OCI-LY7 (cell line): ENCODE data around the gene KCND3. TPM values are rescaled to one million over a fixed set of nuclear protein-coding genes. Genes with fewer than 3 reads are reported as not detected.
A peak's percentile ranks its signal among the peaks of the same experiment; 100 is the strongest.

Experiments
- BruUV-seq: library from RNA; stranded (reverse); fragments of 400-500 nt; replicated peaks from 2 replicates; lab custom pipeline; 2021; lab: Mats Ljungman, UMichigan
- CTCF ChIA-PET: fragments of 300-600 bp; sonication (Branson Sonifier 250); formaldehyde crosslinking; loops from one replicate; lab custom pipeline; 2022; ENCODE audit warnings: antibody characterized with exemption; ENCODE audit not compliant: unreplicated experiment; lab: Charles Lee
- POLR2A ChIA-PET: fragments of 300-600 bp; sonication (Branson Sonifier 250); formaldehyde crosslinking; loops from one replicate; lab custom pipeline; 2022; ENCODE audit warnings: antibody characterized with exemption; lab: Charles Lee
- DNase-seq: peaks from one replicate; pipeline ENCODE4 v3.0.0-alpha.2; 2015; ENCODE audit warnings: low spot score
- H2AFZ ChIP-seq: fragments of 200-600 bp; sonication (generic), shearing (Covaris generic); 2 replicates; pipeline ENCODE4 v1.6.1; 2014; ENCODE audit warnings: mild to moderate bottlenecking, antibody characterized with exemption, low read length, moderate library complexity
- H3K27ac ChIP-seq: fragments of 200-600 bp; sonication (generic); 2 replicates; pipeline ENCODE4 v1.5.1; 2014; ENCODE audit warnings: mixed run types, low read depth, mild to moderate bottlenecking, moderate library complexity, low read length, inconsistent platforms; ENCODE audit not compliant: poor library complexity, severe bottlenecking
- H3K36me3 ChIP-seq: fragments of 200-600 bp; sonication (generic); 2 replicates; pipeline ENCODE4 v1.6.1; 2014; ENCODE audit warnings: mild to moderate bottlenecking, antibody characterized with exemption, low read length, moderate library complexity, mixed read lengths; ENCODE audit not compliant: insufficient read depth
- H3K4me1 ChIP-seq: fragments of 200-600 bp; sonication (generic); 2 replicates; pipeline ENCODE4 v1.5.1; 2014; ENCODE audit warnings: mild to moderate bottlenecking, low read length; ENCODE audit not compliant: insufficient read depth, poor library complexity, severe bottlenecking
- H3K4me2 ChIP-seq: fragments of 200-600 bp; sonication (generic); 2 replicates; pipeline ENCODE4 v1.6.1; 2014; ENCODE audit warnings: mild to moderate bottlenecking, low read length
- H3K4me3 ChIP-seq: fragments of 200-600 bp; sonication (generic); 2 replicates; pipeline ENCODE4 v1.5.1; 2014; ENCODE audit warnings: mild to moderate bottlenecking, low read depth, low read length; ENCODE audit not compliant: poor library complexity, severe bottlenecking
- H3K79me2 ChIP-seq: fragments of 200-600 bp; sonication (generic); 2 replicates; pipeline ENCODE4 v1.6.1; 2016; ENCODE audit warnings: low read depth, mild to moderate bottlenecking, low read length, moderate library complexity, mixed read lengths; ENCODE audit not compliant: insufficient read depth
- H3K9me2 ChIP-seq: fragments of 200-600 bp; sonication (generic); 2 replicates; pipeline ENCODE4 v1.6.1; 2016; ENCODE audit warnings: mild to moderate bottlenecking, low read length, mixed read lengths; ENCODE audit not compliant: insufficient read depth
- H3K9me3 ChIP-seq: fragments of 200-600 bp; sonication (generic); 2 replicates; pipeline ENCODE4 v1.6.1; 2014; ENCODE audit warnings: mild to moderate bottlenecking, mixed run types, low read length, mixed read lengths
- H4K20me1 ChIP-seq: fragments of 200-600 bp; sonication (generic); 2 replicates; pipeline ENCODE4 v1.6.1; 2014; ENCODE audit warnings: mild to moderate bottlenecking, antibody characterized with exemption, low read length, moderate library complexity, mixed read lengths; ENCODE audit not compliant: insufficient read depth
- EZH2phosphoT487 ChIP-seq: fragments of 200-600 bp; sonication (generic); IDR thresholded peaks from 2 replicates; pipeline ENCODE4 v1.6.1; 2018; ENCODE audit warnings: low read depth, borderline replicate concordance, mild to moderate bottlenecking, mixed run types, antibody characterized with exemption, low read length, moderate library complexity, mixed read lengths
- intact Hi-C: fragments of 100-400 bp; cut with micrococcal nuclease; formaldehyde crosslinking; loops from one replicate; pipeline ENCODE4 v1.10.0; 2022; ENCODE audit not compliant: unreplicated experiment
- total RNA-seq, 2 experiments: library from RNA; depleted of rRNA in 1 of 2; stranded (reverse); fragments of >200 nt in 1 of 2; shearing (Covaris generic) in 1 of 2; gene quantifications; 2 replicates each; pipeline ENCODE4 v1.2.3, GENCODE V29; 2014 to 2022
- TF ChIP-seq, protein P1 (sequence below): fragments of 200-600 bp; sonication (generic); conservative IDR thresholded peaks from 2 replicates; pipeline ENCODE4 v1.5.1; 2014; ENCODE audit warnings: mild to moderate bottlenecking, antibody characterized with exemption, low read length, moderate library complexity, mixed read lengths

Gene KCND3
- total RNA-seq, 2 experiments from 2014 or later, result not detected

DNA sequence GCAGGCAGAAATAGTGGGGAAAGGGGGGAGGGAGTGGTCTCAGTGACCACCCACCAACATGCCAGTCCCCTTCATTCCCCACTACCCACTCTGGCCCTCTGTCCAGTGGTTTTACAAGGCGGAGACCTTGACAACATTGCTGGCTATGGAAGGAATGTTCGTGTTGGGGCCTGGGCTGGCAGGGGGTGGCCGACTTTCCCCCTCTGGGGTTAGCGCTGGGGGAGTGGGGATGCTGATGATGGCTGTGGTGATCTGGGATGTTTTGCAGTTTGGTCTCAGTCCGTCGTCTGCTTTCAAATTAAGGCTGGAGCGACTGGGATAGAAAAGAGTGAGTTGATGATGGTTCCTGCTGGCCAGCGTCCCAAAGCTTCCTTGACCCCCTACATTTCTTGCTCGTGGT, 213.5 kb downstream of the KCND3 start:
- Histone ChIP-seq H2AFZ (no peak overlapping the region), H3K4me2 (no peak overlapping the region), H4K20me1 (no peaks in the 10 kb centered on the region), H3K9me3 (no peaks in the 10 kb centered on the region), H3K36me3 (peaks cover 2% of the 10 kb centered on the region; the same call in 1 of the 2 replicates), H3K9me2 (no peaks in the 10 kb centered on the region), H3K4me3 (no peak overlapping the region), H3K79me2 (no peaks in the 10 kb centered on the region; the same call in 1 of the 2 replicates), H3K4me1 (no peaks in the 10 kb centered on the region), H3K27ac (no peak overlapping the region)
- intact Hi-C loops, result no loop called here
- ChIA-PET CTCF (no interaction called here), POLR2A (no interaction called here)
- no peak for TF ChIP-seq EZH2phosphoT487
- TF ChIP-seq, protein P1, sequence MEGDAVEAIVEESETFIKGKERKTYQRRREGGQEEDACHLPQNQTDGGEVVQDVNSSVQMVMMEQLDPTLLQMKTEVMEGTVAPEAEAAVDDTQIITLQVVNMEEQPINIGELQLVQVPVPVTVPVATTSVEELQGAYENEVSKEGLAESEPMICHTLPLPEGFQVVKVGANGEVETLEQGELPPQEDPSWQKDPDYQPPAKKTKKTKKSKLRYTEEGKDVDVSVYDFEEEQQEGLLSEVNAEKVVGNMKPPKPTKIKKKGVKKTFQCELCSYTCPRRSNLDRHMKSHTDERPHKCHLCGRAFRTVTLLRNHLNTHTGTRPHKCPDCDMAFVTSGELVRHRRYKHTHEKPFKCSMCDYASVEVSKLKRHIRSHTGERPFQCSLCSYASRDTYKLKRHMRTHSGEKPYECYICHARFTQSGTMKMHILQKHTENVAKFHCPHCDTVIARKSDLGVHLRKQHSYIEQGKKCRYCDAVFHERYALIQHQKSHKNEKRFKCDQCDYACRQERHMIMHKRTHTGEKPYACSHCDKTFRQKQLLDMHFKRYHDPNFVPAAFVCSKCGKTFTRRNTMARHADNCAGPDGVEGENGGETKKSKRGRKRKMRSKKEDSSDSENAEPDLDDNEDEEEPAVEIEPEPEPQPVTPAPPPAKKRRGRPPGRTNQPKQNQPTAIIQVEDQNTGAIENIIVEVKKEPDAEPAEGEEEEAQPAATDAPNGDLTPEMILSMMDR, result no peak
- no peak for DNase-seq
- no TSS peak for BruUV-seq

DNA sequence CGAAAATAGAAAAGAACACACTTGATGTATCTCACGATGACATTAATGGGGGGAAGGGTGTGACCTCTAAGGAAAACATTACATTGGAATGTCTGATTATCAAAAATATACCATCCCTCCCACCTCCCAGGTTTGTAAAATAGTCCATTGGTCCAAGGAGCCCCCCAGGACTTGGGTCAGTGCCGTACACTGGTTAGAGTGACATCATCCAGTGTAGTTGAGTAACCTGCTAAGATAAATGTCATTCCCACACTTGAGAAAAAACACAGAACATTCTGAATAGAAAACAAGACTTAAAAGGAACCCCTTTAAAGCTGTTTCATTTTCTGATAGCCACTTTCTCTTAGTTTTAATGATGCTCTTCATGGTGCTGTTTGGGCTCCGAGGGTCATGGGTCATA, 218.6 kb downstream of the KCND3 start:
- Histone ChIP-seq H3K27ac (no peak overlapping the region), H3K4me1 (no peaks in the 10 kb centered on the region), H3K36me3 (peaks cover 53% of the 10 kb centered on the region), H4K20me1 (peaks cover 19% of the 10 kb centered on the region), H3K9me3 (no peaks in the 10 kb centered on the region), H3K4me3 (no peak overlapping the region), H3K79me2 (peaks cover 31% of the 10 kb centered on the region; the same call in 1 of the 2 replicates), H3K4me2 (no peak overlapping the region), H2AFZ (no peak overlapping the region), H3K9me2 (no peaks in the 10 kb centered on the region)
- intact Hi-C loops, result no loop called here
- DNase-seq, result no peak
- ChIA-PET POLR2A (no interaction called here), CTCF (no interaction called here)
- BruUV-seq, result no TSS peak
- TF ChIP-seq EZH2phosphoT487, result no peak
- TF ChIP-seq, protein P1, result no peak

- ChIA-PET POLR2A (interaction anchor here (1.9 kb wide), 1 partner anchor 9 kb away, joined by 9 read pairs; no protein-coding TSS in a partner anchor), CTCF (interaction anchor here (0.5 to 0.9 kb wide), 2 partner anchors 262 to 825 kb away, joined by 3 read pairs; no protein-coding TSS in a partner anchor)
- H3K79me2 ChIP-seq, result peaks cover 31% of the 10 kb centered on the region; the same call in 1 of the 2 replicates
- no peak overlapping the region for H3K4me2 ChIP-seq
- H3K27ac ChIP-seq, result no peak overlapping the region
- no peaks in the 10 kb centered on the region for H3K9me2 ChIP-seq
- H3K36me3 ChIP-seq, result peaks cover 65% of the 10 kb centered on the region
- H3K4me1 ChIP-seq, result no peaks in the 10 kb centered on the region
- TF ChIP-seq EZH2phosphoT487, result no peak
- TF ChIP-seq, protein P1, result peak; percentile 97
- H3K9me3 ChIP-seq, result no peaks in the 10 kb centered on the region
- H2AFZ ChIP-seq, result no peak overlapping the region
- intact Hi-C loops, result loop anchor here (1.0 to 2.0 kb wide), 2 partner anchors 53 to 288 kb away; no protein-coding TSS in a partner anchor
- no peak overlapping the region for H3K4me3 ChIP-seq
- peak; percentile 80 for DNase-seq
- peaks cover 19% of the 10 kb centered on the region for H4K20me1 ChIP-seq
- TSS peak; percentile 2 for BruUV-seq
These were observed 219.8 kb downstream of the KCND3 start for GRCh38 chr1:111769517-111770146.
